NCI-H1694 (cell line): ENCODE data around the gene CEP41.
"Not testable (repeated sequence)": the region's sequence is repeated elsewhere in the genome, so short reads cannot be mapped to it uniquely, and the experiment has no call there.

Source experiments
- DNase-seq: peaks from one replicate; lab custom pipeline; 2025; lab: John Stamatoyannopoulos, UW

CEP41 gene

GRCh38 chr7:130387628-130388403 lies 53.0 kb downstream of the CEP41 start:
- DNase-seq: no peak

DNA sequence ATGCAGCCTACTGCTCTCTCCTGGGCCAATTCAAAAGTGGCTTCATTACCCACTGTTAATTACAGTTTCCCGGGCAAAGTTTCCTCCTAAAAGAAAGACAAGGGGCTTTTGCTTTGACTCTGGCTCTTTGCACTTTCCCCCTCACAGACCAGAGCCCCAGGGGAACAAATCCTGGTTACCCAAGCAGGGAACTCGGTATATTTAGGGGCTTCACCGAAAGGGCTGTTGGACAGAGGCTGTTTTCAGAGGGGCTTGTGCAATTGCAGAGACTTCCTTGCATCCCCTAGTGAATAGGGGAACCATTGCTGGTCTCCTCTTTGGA lies 53.5 kb downstream of the CEP41 start:
- no peak for DNase-seq

DNA sequence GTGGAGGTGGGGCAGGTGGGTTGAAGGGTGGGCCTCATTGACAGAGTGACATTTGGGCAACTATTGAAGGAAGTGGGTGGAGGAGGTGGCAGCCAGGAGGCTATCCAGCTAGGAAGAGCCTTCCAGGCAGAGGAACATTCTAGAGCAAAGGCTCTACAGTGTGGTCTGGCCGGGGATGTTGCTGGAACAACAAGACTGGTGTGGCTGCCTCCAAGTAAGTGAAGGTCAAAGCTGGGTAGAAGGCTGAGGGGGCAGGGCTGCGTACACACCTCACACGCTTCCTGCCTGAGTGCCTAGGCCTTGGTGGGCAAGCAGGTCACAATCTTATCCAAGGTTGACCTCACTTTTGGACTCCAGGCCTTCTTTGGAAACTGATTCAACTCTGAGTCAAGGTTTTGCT lies 53.9 kb downstream of the CEP41 start:
- DNase-seq: no peak

DNA sequence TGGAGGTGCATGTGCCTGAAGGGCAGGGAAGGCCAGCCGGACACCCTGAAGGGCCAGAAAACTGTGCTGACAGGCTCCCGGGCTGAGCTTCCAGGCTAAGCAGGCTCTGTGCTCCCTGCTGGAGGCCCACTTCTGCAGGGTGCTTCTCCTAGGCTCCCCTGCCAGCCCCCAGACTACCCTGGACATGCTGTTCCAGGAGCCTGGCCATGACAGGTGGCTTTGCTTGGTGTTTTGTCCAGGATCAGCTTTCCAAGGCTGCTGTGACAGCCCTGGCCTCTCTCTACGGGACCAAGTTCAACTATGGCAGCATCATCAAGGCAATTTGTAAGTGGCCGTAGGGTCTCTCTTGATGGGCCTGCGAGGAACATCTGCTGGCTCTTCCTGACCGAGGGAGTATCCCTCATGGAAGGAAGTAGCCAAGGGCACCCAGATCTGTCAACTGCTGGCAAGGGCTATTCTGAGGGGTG lies 55.2 kb downstream of the CEP41 start:
- no peak for DNase-seq

DNA sequence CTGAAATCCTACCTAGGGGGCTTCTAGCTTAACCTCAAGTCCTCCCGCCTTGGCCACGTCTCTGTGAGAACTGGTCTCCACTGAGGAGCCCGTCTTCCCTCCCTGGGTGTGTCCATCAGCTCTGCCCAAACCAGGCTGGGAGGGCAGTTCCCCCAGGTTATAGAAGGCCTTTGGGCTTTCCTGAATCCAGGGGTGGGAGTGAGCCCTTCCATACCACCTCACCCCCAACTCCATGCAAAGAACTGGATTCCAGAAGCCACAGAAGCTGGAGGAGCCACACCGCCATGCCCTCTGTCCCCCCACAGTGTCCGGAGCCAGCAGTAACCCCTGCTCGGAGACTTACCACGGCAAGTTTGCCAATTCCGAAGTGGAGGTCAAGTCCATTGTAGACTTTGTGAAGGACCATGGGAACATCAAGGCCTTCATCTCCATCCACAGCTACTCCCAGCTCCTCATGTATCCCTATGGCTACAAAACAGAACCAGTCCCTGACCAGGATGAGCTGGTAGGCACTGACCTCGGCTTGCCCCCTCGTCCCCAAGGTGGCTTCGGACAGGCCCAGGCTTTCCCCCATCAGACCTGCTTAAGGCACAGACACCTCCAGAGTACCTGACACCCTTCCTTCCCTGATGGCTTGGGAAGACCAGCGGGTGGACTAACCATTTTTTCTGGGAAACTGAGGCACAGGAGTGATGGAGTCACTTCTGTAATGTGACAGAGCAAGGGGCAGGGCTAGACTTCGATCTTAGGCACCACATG lies 55.8 kb downstream of the CEP41 start:
- DNase-seq: no peak

DNA sequence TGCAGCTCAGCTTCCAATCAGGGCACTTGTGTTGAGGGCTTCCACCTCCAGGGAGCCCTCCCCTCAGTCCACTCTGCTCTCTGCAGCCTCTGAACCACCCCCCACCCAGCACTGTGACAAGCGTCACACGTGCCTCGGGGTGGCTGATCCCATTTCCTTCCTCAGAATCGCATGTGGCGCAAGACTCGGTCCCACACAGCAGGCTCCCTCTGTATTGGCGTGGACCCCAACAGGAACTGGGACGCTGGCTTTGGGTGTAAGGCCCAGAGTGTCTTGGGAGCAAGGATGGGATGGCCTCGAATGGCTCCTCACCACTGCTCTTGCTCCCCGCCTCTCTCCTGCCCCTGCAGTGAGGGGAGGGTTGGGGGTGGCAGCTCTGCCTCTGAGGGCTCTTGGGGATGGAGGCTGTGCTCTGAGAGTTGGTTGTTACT lies 56.4 kb downstream of the CEP41 start:
- DNase-seq: no peak

GRCh38 chr7:130383187-130383980 lies 57.4 kb downstream of the CEP41 start:
- DNase-seq: no peak

DNA sequence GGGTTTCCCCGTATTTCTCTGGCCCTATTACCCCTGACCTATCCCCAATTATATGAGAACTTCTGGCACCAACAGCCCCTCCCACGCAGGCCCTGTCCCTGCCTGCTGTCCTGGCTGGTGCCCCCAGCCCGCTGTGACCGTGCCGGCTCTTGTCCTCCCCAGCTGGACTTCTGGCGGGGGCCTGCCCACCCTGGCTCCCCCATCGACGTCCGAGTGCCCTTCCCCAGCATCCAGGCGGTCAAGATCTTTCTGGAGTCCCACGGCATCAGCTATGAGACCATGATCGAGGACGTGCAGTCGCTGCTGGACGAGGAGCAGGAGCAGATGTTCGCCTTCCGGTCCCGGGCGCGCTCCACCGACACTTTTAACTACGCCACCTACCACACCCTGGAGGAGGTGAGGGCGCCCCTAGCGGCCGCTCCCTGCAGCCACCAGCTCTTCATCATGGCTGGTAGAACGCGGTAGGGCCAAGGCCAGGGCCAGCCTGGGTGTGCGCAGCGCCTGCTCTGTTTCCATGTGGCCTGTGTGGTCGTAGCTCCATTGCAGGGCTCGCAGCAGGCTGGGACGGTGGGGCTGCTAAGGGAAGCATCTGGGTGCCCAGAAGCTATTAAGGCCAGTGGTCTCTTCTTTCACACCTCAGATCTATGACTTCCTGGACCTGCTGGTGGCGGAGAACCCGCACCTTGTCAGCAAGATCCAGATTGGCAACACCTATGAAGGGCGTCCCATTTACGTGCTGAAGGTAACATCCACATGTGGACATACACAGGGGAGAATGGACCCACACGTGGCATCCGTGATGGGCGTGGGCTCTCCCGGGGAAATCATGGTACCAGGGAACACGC lies 59.1 kb downstream of the CEP41 start:
- DNase-seq: no peak

GRCh38 chr7:130380861-130381455 lies 59.9 kb downstream of the CEP41 start:
- no peak for DNase-seq

GRCh38 chr7:130379921-130380860 lies 60.6 kb downstream of the CEP41 start, which contains the start of gene CPA1:
Gene CPA1, plus strand, starts transcription at chr7:130380494. Its CDS starts 27 bp downstream, at chr7:130380521.
- no peak for DNase-seq

- DNase-seq: no peak
Measured at GRCh38 chr7:130379532-130379920, 61.3 kb downstream of the CEP41 start.

GRCh38 chr7:130379019-130379418 lies 61.8 kb downstream of the CEP41 start:
- no peak for DNase-seq

DNA sequence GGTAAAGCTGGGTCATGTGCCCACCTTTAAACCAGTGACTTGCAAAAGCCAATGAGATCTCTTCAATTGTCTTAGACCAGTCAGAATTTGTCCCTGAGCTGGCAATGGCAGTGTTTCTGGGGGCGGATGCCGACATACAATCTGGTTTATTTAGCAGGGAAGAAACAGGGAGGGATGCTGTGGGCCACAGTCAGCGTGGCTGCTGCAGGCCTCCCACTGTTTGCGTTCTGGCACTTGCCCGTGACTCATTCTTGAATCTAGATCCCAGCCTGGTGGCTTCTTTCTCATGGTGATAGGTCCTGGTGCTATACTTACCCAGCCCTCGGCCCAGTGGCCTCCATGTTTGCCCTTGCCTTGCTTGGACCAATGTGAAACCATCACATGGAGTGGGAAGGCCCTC lies 63.6 kb downstream of the CEP41 start:
- no peak for DNase-seq

DNA sequence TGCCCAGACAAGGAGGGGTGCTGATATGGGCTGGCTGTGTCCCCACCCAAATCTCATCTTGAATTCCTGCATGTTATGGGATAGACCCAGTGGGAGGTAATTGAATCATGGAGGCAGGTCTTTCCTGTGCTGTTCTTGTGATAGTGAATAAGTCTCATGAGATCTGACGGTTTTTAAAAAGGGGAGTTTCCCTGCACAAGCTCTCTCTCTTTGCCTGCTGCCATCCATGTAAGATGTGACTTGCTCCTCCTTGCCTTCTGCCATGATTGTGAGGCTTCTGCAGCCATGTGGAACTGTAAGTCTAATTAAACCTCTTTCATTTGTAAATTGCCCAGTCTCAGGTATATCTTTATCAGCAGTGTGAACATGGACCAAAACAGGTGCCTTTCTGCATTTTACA lies 64.4 kb downstream of the CEP41 start:
- DNase-seq: not testable (repeated sequence)

DNA sequence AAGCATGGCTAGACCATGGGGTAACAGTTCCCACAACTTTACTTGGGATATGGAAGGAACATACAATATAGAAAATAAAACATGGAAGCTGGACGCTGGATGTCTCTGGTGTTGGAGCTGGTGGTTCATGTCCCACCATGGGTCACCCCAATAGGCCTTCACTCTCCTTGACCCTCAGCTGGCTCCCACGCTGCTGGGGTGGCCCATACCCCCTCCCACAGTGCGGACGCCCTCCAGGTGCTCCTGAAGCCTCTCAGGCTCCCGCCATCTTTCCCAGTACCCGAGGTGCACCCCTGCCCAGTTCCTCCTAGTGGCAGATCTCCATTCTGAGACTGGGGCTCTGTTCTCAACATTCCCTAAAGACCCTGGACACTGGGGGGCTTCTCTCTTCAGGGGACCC lies 66.3 kb downstream of the CEP41 start:
- DNase-seq: no peak

GRCh38 chr7:130372402-130373165 lies 68.2 kb downstream of the CEP41 start:
- no peak for DNase-seq

DNA sequence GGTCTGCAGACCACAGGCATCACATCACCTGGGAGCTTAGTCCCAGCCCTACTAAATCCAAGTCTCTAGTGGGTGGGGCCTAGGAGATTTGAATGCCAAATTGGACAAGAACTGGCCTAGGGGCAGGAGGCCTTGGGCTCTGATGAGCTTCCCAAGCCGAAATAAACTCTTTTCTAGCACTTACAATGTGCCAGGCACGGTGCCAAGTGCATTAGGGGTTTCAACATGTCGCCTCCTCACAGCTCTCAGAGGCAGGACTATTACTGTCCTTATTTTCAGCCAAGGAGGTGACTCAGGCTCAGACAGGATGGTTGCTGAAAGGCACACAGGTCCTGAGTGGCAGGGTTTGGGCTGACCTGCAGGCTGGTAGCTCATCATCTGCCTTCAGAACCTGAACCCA lies 69.8 kb downstream of the CEP41 start:
- DNase-seq: no peak

- no peak for DNase-seq
Measured at GRCh38 chr7:130369831-130370550, 70.8 kb downstream of the CEP41 start.
